Stimulated activated CD4-positive, alpha-beta T cell treated with anti-CD3 and anti-CD28 coated beads, Interleukin-15, amount 100 ng/mL, for 48 hours (primary cell): ENCODE data around the gene PRAMEF14.
A peak's percentile ranks its signal among the peaks of the same experiment; 100 is the strongest.
"Not testable (repeated sequence)": the region's sequence is repeated elsewhere in the genome, so short reads cannot be mapped to it uniquely, and the experiment has no call there.

Experiments
- DNase-seq, 2 donors: peaks; one replicate each; pipeline ENCODE4 v3.0.0-alpha.2; 2020; ENCODE audit warnings: low read depth in 2 of 2

Gene PRAMEF14, protein sequence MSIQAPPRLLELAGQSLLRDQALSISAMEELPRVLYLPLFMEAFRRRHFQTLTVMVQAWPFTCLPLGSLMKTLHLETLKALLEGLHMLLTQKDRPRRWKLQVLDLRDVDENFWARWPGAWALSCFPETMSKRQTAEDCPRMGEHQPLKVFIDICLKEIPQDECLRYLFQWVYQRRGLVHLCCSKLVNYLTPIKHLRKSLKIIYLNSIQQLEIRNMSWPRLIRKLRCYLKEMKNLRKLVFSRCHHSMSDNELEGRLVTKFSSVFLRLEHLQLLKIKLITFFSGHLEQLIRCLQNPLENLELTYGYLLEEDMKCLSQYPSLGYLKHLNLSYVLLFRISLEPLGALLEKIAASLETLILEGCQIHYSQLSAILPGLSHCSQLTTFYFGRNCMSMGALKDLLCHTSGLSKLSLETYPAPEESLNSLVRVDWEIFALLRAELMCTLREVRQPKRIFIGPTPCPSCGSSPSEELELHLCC

DNA sequence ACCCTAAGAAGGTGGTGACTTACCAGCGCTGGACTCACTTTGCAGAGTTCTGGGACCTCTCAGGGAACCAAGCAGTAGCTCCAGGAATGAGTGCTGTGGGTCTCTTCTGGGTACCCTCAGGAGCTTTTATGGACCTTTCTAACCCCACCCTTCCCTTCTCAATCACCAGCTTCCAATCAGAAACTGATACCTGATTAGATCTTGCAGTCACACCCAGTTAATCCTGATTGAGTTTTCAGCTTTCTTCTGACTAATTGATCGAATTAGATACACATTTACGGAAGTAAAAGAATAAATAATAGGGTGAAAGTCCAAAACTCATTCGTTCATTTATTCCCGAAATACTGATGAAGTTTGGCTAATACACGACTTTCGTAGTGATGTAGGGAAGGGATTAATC is at the start of gene PRAMEF14:
Gene PRAMEF14, minus strand, starts transcription at position 101 of the 400 bp plus-strand sequence. CDS start 1,820 bp downstream, outside the sequence.
- not testable (repeated sequence) for DNase-seq

DNA sequence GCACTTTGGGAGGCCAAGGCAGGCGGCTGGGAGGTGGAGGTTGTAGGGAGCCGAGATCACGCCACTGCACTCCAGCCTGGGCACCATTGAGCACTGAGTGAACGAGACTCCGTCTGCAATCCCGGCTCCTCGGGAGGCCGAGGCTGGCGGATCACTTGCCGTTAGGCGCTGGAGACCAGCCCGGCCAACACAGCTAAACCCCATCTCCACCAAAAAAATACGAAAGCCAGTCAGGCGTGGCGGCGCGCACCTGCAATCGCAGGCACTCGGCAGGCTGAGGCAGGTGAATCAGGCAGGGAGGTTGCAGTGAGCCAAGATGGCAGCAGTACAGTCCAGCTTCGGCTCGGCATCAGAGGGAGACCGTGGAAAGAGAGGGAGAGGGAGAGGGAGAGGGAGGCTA is 48.4 kb upstream of the PRAMEF14 start:
- not testable (repeated sequence) for DNase-seq

GRCh38 chr1:13394761-13395160 is 47.8 kb upstream of the PRAMEF14 start:
- DNase-seq, result not testable (repeated sequence)

GRCh38 chr1:13393004-13393403 is 46.1 kb upstream of the PRAMEF14 start:
- DNase-seq, result not testable (repeated sequence)

DNA sequence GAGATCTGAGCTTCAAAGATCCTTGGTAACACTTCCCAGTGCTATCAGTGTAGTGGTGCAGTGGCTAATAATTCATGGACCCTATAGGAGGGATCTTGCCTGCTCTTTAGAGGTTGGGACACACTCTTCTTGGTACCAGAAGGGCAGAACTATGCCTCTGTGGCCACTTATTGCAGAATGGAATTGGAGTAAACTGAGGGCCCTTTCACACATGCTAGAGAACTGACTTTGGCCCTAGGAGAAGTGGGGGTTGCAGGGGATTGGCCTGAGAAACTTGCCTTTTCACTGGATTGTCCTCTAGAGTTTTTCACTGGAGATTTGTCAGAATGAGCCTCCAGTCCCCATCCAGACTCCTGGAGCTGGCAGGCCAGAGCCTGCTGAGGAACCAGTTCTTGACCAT is 42.4 kb upstream of the PRAMEF14 start, which contains the start of gene PRAMEF17:
Gene PRAMEF17, plus strand, starts transcription at position 301 of the 400 bp plus-strand sequence. Its CDS starts 26 bp downstream, at position 327.
- not testable (repeated sequence) for DNase-seq

DNA sequence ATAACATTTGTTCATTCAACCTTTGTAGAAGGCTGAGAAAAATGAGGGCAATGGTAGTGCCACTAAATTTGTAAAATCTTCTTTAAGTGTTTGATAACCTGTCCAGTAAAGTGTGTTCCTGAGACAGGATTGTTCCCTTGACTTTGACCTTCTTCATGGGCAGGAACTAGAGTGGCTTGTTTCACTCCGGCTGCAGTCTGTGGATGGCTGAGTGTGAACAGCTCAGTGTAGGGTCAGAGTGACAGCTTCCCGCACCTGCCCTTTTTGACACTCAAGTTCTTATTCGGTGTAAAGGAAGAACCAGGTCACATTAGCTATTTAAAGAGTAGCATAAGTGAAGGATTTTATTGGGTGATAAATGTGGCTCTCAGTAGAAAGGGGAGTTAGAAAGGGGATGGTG is 33.4 kb upstream of the PRAMEF14 start:
- DNase-seq, result not testable (repeated sequence)

GRCh38 chr1:13378983-13379382 is 32.0 kb upstream of the PRAMEF14 start:
- not testable (repeated sequence) for DNase-seq

DNA sequence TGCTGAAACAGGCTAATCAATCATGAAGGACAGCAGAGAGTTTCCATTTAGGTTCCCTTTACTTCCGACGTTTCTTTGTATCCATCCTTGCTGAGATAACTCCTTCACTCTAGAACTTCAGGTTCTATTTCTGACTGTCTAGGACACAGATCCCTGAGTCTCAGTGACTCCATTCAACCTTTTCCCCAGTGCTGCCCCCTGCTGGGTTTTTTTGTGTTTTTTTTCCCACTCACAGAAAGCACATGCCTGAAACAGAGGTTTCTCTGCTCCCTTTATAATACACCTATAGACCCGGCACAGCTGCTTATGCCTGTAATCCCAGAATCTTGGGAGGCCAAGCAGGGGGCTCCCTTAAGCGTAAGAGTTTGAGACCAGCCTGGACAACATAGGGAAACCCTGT is 21.6 kb upstream of the PRAMEF14 start:
- peak in 1 of 2 donors; percentile 20 for DNase-seq

GRCh38 chr1:13366536-13366935 is 19.6 kb upstream of the PRAMEF14 start:
- not testable (repeated sequence) for DNase-seq

DNA sequence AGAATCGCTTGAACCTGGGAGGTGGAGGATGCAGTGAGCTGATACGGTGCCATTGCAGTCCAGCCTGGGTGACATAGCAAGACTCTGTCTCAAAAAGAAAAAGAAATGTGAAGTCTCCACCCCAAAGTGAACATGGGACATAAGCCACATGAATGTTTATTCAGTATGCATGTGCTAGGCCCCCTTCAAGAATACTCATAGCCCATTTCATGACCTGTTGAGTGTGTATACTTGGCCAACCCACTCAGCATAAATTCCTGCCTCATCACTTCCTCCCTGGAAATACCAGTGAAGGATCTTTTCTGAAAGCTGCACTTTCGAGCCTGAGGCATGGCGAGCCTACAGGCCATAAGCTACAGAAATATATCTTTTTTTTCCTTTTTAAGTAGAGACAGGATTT is 18.0 kb upstream of the PRAMEF14 start:
- DNase-seq, result not testable (repeated sequence)

DNA sequence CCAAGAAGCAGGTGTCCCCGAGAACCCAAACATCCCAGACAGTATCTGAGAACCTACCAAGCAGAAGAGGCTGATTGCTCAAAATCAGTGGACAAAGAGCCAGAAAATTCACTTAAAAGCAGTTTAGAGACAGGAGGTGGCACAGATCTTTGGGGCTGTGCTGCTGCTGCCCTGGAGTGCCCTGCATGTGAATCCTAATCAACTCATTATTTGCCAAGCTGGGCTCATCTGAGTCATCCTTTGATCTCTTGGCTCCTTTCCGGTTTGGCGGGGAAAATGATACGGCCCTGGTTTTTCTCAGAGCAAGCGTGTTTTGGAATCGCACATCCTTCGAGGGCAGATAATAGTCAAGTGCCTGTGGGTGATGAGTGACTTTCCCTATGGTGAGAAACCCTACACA is 15.4 kb upstream of the PRAMEF14 start:
- not testable (repeated sequence) for DNase-seq

- DNase-seq, result not testable (repeated sequence)
These were observed 9.8 kb upstream of the PRAMEF14 start for GRCh38 chr1:13356774-13357173.

- DNase-seq, result not testable (repeated sequence)
These were observed 7.5 kb upstream of the PRAMEF14 start for GRCh38 chr1:13354475-13354874.

- not testable (repeated sequence) for DNase-seq
These were observed 6.5 kb upstream of the PRAMEF14 start for GRCh38 chr1:13353476-13353875.

- DNase-seq, result not testable (repeated sequence)
These were observed 4.4 kb downstream of the PRAMEF14 start for GRCh38 chr1:13342496-13342895.

- DNase-seq, result not testable (repeated sequence)
These were observed 31.7 kb downstream of the PRAMEF14 start, which contains the start of gene PRAMEF15 for GRCh38 chr1:13315281-13315680. PRAMEF15 (plus strand) TSS chr1:13315581; CDS start chr1:13318408, 2,827 bp downstream.

DNA sequence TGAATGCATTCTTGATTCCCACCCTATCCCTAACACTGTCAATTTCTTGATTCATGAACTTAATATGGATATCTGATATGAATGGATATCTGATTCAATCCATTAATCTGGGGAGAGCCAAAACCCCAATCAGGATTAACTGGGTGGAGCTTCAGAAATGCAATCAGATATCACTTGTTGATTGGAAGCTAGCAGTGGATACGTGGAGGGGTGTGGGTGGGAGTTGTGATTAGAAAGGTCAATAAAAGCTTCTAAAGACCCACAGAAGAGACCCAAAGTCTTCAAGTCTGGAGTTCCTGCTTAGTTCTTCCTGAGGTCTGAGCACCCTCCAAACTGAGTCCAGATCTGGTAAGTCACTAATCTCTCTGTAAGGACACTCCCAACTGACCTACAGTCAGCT is 43.7 kb downstream of the PRAMEF14 start, which contains the start of gene PRAMEF33:
Gene PRAMEF33, plus strand, starts transcription at position 301 of the 400 bp plus-strand sequence. CDS start 2,416 bp downstream, outside the sequence.
- DNase-seq, result not testable (repeated sequence)

- DNase-seq, result not testable (repeated sequence)
These were observed 44.7 kb downstream of the PRAMEF14 start for GRCh38 chr1:13302197-13302596.

GRCh38 chr1:13298699-13299098 is 48.2 kb downstream of the PRAMEF14 start:
- DNase-seq, result not testable (repeated sequence)

GRCh38 chr1:13297216-13297931 is 49.6 kb downstream of the PRAMEF14 start:
- DNase-seq, result not testable (repeated sequence)
